Mesendoderm (in vitro differentiated cells): ENCODE data around the gene KCNAB2.
"Not testable (repeated sequence)": the region's sequence is repeated elsewhere in the genome, so short reads cannot be mapped to it uniquely, and the experiment has no call there.

Experiments
- DNase-seq: peaks from one replicate; pipeline ENCODE4 v3.0.0; 2013
- H2AK5ac ChIP-seq: 2 replicates; pipeline ENCODE4 v1.6.1; 2013; ENCODE audit warnings: low read length, inconsistent platforms
- H2BK120ac ChIP-seq: 2 replicates; pipeline ENCODE4 v1.6.1; 2013; ENCODE audit warnings: low read depth, mild to moderate bottlenecking, low read length, moderate library complexity, mixed read lengths
- H2BK15ac ChIP-seq: replicated peaks from 2 replicates; pipeline ENCODE4 v1.6.1; 2013; ENCODE audit warnings: low read depth, mild to moderate bottlenecking, moderate library complexity
- H2BK5ac ChIP-seq: 2 replicates; pipeline ENCODE4 v1.6.1; 2013; ENCODE audit warnings: low read length, inconsistent platforms
- H3K18ac ChIP-seq: 2 replicates; pipeline ENCODE4 v1.6.1; 2013; ENCODE audit warnings: mild to moderate bottlenecking, low read length, mixed read lengths
- H3K23ac ChIP-seq: one replicate; pipeline ENCODE4 v1.6.1; 2013; ENCODE audit warnings: low read length
- H3K27ac ChIP-seq: 2 replicates; pipeline ENCODE4 v1.5.1; 2013; ENCODE audit warnings: low read depth, mild to moderate bottlenecking, inconsistent platforms, low read length, moderate library complexity
- H3K27me3 ChIP-seq: 2 replicates; pipeline ENCODE4 v1.6.1; 2013; ENCODE audit warnings: low read length, control low read depth, mild to moderate bottlenecking, inconsistent platforms; ENCODE audit not compliant: insufficient read depth, poor library complexity
- H3K36me3 ChIP-seq: 2 replicates; pipeline ENCODE4 v1.6.1; 2013; ENCODE audit warnings: low read length, inconsistent platforms; ENCODE audit not compliant: control insufficient read depth, insufficient read depth
- H3K4ac ChIP-seq: one replicate; pipeline ENCODE4 v1.6.1; 2013; ENCODE audit warnings: low read depth, mild to moderate bottlenecking, low read length, moderate library complexity
- H3K4me1 ChIP-seq: 2 replicates; pipeline ENCODE4 v1.6.1; 2013; ENCODE audit warnings: low read depth, low read length, inconsistent platforms; ENCODE audit not compliant: control insufficient read depth
- H3K4me2 ChIP-seq: 2 replicates; pipeline ENCODE4 v1.6.1; 2013; ENCODE audit warnings: low read length
- H3K4me3 ChIP-seq: 2 replicates; pipeline ENCODE4 v1.5.1; 2013; ENCODE audit warnings: mild to moderate bottlenecking, low read length
- H3K56ac ChIP-seq: one replicate; pipeline ENCODE4 v1.6.1; 2013; ENCODE audit warnings: low read length
- H3K79me1 ChIP-seq: 2 replicates; pipeline ENCODE4 v1.6.1; 2013; ENCODE audit warnings: low read length, inconsistent platforms
- H3K79me2 ChIP-seq: 2 replicates; pipeline ENCODE4 v1.6.1; 2013; ENCODE audit warnings: mild to moderate bottlenecking, low read length; ENCODE audit not compliant: control insufficient read depth, insufficient read depth
- H3K9ac ChIP-seq: 2 replicates; pipeline ENCODE4 v1.6.1; 2013; ENCODE audit warnings: low read length, inconsistent platforms
- H4K5ac ChIP-seq: one replicate; pipeline ENCODE4 v1.6.1; 2013; ENCODE audit warnings: low read length
- H4K8ac ChIP-seq: one replicate; pipeline ENCODE4 v1.6.1; 2013; ENCODE audit warnings: low read depth, mild to moderate bottlenecking, control low read depth, low read length, moderate library complexity
- WGBS: extraction: QIAGEN DNeasy Blood & Tissue Kit; methylation state at CpG from one replicate; pipeline ENCODE4 v1.1.7; 2013; ENCODE audit warnings: low lambda C conversion rate, missing lambda C conversion rate; ENCODE audit not compliant: insufficient coverage; ENCODE audit errors: extremely low coverage; 5-methylcytosine and 5-hydroxymethylcytosine counted together

Gene KCNAB2

DNA sequence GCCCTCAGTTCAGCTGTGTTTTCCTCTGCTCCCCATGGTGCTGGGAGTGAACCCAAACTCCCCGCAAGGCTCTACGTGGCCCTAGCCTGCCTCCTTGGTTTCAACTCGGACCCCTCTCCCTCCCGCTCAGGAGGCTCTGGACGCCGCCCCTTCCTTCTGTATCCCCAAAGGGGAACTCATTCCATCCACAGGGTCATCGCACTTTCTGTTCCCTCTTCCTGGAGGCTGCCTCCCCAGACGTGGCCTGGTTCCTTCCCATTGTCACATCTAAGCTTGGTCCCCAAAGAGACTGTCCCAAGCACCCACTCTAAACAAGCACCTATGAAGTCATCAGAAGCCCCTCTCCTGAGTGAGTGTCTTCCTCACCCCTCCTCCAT lies 10.9 kb downstream of the KCNAB2 start:
- H3K23ac ChIP-seq = no peak overlapping the region
- no peak overlapping the region for H3K4ac ChIP-seq
- no peak overlapping the region for H3K27ac ChIP-seq
- no peaks in the 10 kb centered on the region for H3K27me3 ChIP-seq
- H2BK5ac ChIP-seq = no peak overlapping the region
- H3K9ac ChIP-seq = no peak overlapping the region
- no peaks in the 10 kb centered on the region for H3K79me2 ChIP-seq
- no peak overlapping the region for H3K56ac ChIP-seq
- WGBS = no CpG with 5 or more reads among the region's 8 CpGs
- no peaks in the 10 kb centered on the region for H3K36me3 ChIP-seq
- H2BK120ac ChIP-seq = no peak overlapping the region
- H4K8ac ChIP-seq = no peak overlapping the region
- no peak overlapping the region for H2AK5ac ChIP-seq
- H3K4me2 ChIP-seq = no peak overlapping the region
- no peak overlapping the region for H3K18ac ChIP-seq
- H3K79me1 ChIP-seq = no peaks in the 10 kb centered on the region
- no peak for DNase-seq
- H3K4me1 ChIP-seq = no peaks in the 10 kb centered on the region
- H2BK15ac ChIP-seq = no peak overlapping the region
- H4K5ac ChIP-seq = no peak overlapping the region
- H3K4me3 ChIP-seq = no peak overlapping the region

GRCh38 chr1:6057170-6057845 lies 11.6 kb downstream of the KCNAB2 start:
- no peak overlapping the region for H3K27ac ChIP-seq
- no CpG with 5 or more reads among the region's 9 CpGs for WGBS
- H2BK120ac ChIP-seq = no peak overlapping the region
- no peak overlapping the region for H3K4me3 ChIP-seq
- H4K5ac ChIP-seq = no peak overlapping the region
- H3K4me2 ChIP-seq = no peak overlapping the region
- no peak for DNase-seq
- no peak overlapping the region for H3K56ac ChIP-seq
- no peak overlapping the region for H2BK5ac ChIP-seq
- no peaks in the 10 kb centered on the region for H3K4me1 ChIP-seq
- H3K23ac ChIP-seq = no peak overlapping the region
- no peaks in the 10 kb centered on the region for H3K79me1 ChIP-seq
- no peak overlapping the region for H2BK15ac ChIP-seq
- H3K9ac ChIP-seq = no peak overlapping the region
- H3K36me3 ChIP-seq = no peaks in the 10 kb centered on the region
- H2AK5ac ChIP-seq = no peak overlapping the region
- no peaks in the 10 kb centered on the region for H3K27me3 ChIP-seq
- no peak overlapping the region for H3K4ac ChIP-seq
- no peak overlapping the region for H4K8ac ChIP-seq
- H3K79me2 ChIP-seq = no peaks in the 10 kb centered on the region
- no peak overlapping the region for H3K18ac ChIP-seq

DNA sequence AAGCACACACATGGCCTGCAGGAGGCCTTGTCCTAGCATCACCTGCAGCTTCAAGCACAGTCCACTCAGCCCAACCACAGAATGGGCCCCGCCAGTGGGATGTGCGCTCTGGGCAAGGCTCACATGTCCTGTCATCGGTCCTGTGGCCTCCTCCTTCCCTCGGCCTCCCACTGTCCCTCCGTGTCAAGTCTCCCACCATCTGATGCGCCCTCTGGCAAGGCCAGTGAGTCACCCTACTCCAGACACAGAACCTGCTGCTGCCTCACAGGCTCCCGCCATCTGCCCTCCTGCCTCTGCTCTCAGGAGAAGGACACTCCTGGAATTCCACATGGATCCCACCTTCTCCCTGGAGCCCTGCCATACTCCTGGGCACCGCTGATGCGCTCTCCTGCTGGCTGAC lies 14.2 kb downstream of the KCNAB2 start:
- Histone ChIP-seq H3K18ac (no peak overlapping the region), H3K36me3 (no peaks in the 10 kb centered on the region)
- no CpG with 5 or more reads among the region's 9 CpGs for WGBS

DNA sequence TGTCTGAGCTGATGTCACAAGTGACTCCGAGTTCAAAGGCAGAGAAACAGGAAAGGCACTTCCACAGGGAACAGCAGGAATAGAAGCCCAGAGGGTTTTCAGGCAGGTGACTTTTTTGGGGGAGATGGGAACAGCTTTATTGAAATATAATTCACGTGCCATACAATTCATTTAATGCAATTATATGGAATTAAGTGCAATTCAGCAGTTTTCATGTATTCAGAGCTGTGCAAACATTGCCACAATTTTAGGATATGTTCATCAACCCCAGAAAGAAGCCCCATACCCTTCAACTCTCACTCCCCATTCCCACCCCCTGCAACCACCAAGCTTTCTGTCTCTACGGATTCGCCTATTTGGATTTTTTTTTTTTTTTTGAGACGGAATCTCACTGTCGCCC lies 17.0 kb downstream of the KCNAB2 start:
- Histone ChIP-seq H3K23ac (no peak overlapping the region), H2BK5ac (no peak overlapping the region), H3K36me3 (no peaks in the 10 kb centered on the region), H3K27me3 (no peaks in the 10 kb centered on the region), H3K27ac (no peak overlapping the region), H3K79me1 (no peaks in the 10 kb centered on the region), H2BK15ac (no peak overlapping the region), H3K18ac (no peak overlapping the region), H4K8ac (no peak overlapping the region), H3K4ac (no peak overlapping the region), H2AK5ac (no peak overlapping the region), H4K5ac (no peak overlapping the region), H3K4me2 (no peak overlapping the region), H3K4me3 (no peak overlapping the region), H3K9ac (no peak overlapping the region), H3K79me2 (no peaks in the 10 kb centered on the region), H2BK120ac (no peak overlapping the region), H3K56ac (no peak overlapping the region), H3K4me1 (no peaks in the 10 kb centered on the region)
- DNase-seq = no peak
- no CpG with 5 or more reads among the region's 6 CpGs for WGBS

More for the DNA sequence above, 14.2 kb downstream of the KCNAB2 start:
- H3K27me3 ChIP-seq = no peaks in the 10 kb centered on the region
- H3K4me1 ChIP-seq = no peaks in the 10 kb centered on the region
- no peak overlapping the region for H3K4me2 ChIP-seq
- H2BK15ac ChIP-seq = no peak overlapping the region
- no peak overlapping the region for H3K4ac ChIP-seq
- no peak for DNase-seq
- H2BK120ac ChIP-seq = no peak overlapping the region
- H3K56ac ChIP-seq = no peak overlapping the region
- H3K79me1 ChIP-seq = no peaks in the 10 kb centered on the region
- H3K4me3 ChIP-seq = no peak overlapping the region
- H3K79me2 ChIP-seq = no peaks in the 10 kb centered on the region
- H3K9ac ChIP-seq = no peak overlapping the region
- H4K8ac ChIP-seq = no peak overlapping the region
- no peak overlapping the region for H2AK5ac ChIP-seq
- H3K23ac ChIP-seq = no peak overlapping the region
- no peak overlapping the region for H3K27ac ChIP-seq
- no peak overlapping the region for H2BK5ac ChIP-seq
- H4K5ac ChIP-seq = no peak overlapping the region

DNA sequence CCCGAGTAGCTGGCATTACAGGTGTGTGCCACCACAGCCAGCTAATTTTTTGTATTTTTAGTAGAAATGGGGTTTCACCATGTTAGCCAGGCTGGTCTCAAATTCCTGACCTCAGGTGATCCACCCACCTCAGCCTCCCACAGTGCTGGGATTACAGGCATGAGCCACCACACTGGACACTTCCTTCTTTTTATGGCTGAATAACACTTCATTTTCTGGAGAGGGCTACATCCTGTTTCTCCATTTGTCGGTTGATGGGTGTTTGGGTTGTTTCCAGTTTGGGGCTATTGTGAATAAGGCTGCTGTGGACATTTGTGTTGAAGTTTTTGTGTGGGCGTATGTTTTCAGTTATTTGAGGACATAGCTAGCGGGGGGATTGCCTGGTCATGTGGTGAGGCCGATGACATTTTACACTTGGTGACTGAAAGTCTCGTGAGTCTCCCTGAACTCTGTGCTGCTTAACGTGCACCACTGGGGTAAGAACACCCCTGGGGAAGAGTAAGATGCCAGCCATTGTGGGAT lies 17.9 kb downstream of the KCNAB2 start:
- H3K23ac ChIP-seq, H3K27me3 ChIP-seq, H3K9ac ChIP-seq, H3K79me1 ChIP-seq, H3K18ac ChIP-seq, H3K4me3 ChIP-seq, H2AK5ac ChIP-seq, H4K8ac ChIP-seq, H3K4ac ChIP-seq, H3K36me3 ChIP-seq, H2BK120ac ChIP-seq, H2BK15ac ChIP-seq, H3K79me2 ChIP-seq, DNase-seq, H4K5ac ChIP-seq, H3K56ac ChIP-seq, H3K4me1 ChIP-seq, H2BK5ac ChIP-seq, H3K27ac ChIP-seq, H3K4me2 ChIP-seq: not testable (repeated sequence)
- WGBS = no CpG with 5 or more reads among the region's 7 CpGs
